ENCODE results near the gene GMDS. TPM values are rescaled to one million over a fixed set of nuclear protein-coding genes. Genes with fewer than 3 reads are reported as not detected.

Gene GMDS
- total RNA-seq, 1 experiment from 2014 or later = 31.1 TPM

DNA sequence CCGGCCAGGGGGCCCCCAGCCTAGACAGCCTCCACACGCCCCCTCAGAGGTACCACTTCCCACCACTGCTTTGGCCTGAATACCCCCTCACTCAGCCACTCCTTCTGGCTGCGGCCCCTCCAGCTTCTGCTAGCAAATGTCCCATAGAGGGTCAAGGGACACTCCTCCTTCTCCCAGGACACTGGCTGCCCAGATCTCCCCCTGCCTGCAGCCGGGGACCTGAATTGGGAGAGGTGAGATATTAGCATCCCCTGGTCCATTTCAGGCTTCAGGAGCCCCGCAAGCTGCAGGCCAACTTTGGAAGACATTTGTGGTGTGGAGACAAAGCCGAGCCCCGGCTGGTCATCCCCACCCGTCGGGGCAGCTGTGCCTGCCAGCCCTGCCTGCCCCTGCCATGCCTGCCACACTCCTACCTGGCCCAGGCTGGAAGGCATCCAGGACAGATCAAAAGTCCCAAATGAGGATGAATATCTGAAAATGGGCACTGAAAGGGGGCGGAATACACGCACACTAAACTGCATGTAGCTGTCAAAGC lies 668.2 kb downstream of the GMDS start:
- H3K9me3 Mint-ChIP-seq (ENCODE audit: unreplicated experiment) = no peaks in the 10 kb centered on the region

DNA sequence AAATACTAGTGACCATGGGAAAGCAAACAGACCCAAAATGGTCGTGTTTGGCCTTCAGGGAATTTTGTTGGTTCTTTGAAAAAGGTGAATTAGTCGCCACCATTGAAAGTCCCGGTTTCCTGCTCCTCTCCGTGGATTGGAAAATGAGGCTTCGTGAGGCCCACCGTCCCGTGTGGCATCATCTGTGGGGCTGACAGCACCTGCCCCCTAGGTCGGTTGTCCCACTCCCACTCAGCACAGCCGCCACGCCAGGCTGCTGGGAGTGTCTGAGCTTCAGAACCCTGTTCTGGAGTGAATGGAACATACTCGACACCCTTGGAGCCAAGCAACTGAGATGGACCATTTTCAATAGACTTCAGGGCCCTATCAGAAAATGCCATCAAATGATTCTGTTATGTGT lies 668.7 kb downstream of the GMDS start:
- Mint-ChIP-seq H3K4me1 (ENCODE audit: low read depth, unreplicated experiment) (no peaks in the 10 kb centered on the region), H3K4me3 (ENCODE audit: unreplicated experiment) (no peak overlapping the region), H3K36me3 (ENCODE audit: insufficient read depth, unreplicated experiment) (no peaks in the 10 kb centered on the region), H3K27ac (ENCODE audit: unreplicated experiment) (no peak overlapping the region), H3K27me3 (ENCODE audit: insufficient read depth, unreplicated experiment) (peaks cover 5% of the 10 kb centered on the region), H3K9me3 (ENCODE audit: unreplicated experiment) (peaks cover 3% of the 10 kb centered on the region)
- Histone ChIP-seq H3K4me3 (ENCODE audit: low read depth, low read length) (no peak overlapping the region), H3K27me3 (replicated peaks; ENCODE audit: control insufficient read depth, insufficient read depth, low read length) (no peaks in the 10 kb centered on the region), H3K36me3 (ENCODE audit: control insufficient read depth, insufficient read depth, low read length) (no peaks in the 10 kb centered on the region), H3K9me3 (no peaks in the 10 kb centered on the region), H3K4me1 (no peaks in the 10 kb centered on the region)
- intact Hi-C loops (cut with micrococcal nuclease; ENCODE audit: unreplicated experiment) = no loop called here
- BruUV-seq (replicated peaks) = no TSS peak
- CTCF ChIA-PET = interaction anchor here (1.0 kb wide), 1 partner anchor 53 kb away, joined by 3 read pairs; no protein-coding TSS in a partner anchor
- POLR2A ChIA-PET = no interaction called here
- TF ChIP-seq, protein P1, sequence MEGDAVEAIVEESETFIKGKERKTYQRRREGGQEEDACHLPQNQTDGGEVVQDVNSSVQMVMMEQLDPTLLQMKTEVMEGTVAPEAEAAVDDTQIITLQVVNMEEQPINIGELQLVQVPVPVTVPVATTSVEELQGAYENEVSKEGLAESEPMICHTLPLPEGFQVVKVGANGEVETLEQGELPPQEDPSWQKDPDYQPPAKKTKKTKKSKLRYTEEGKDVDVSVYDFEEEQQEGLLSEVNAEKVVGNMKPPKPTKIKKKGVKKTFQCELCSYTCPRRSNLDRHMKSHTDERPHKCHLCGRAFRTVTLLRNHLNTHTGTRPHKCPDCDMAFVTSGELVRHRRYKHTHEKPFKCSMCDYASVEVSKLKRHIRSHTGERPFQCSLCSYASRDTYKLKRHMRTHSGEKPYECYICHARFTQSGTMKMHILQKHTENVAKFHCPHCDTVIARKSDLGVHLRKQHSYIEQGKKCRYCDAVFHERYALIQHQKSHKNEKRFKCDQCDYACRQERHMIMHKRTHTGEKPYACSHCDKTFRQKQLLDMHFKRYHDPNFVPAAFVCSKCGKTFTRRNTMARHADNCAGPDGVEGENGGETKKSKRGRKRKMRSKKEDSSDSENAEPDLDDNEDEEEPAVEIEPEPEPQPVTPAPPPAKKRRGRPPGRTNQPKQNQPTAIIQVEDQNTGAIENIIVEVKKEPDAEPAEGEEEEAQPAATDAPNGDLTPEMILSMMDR (IDR thresholded peaks at IDR 0.05; ENCODE audit: insufficient read depth in 1 of 2, low read depth in 1 of 2, low read length in 1 of 2, severe bottlenecking in 1 of 2, unreplicated experiment in 1 of 2) = no peak
- DNase-seq = no peak

More for the DNA sequence above, 668.2 kb downstream of the GMDS start:
- no TSS peak for BruUV-seq (replicated peaks)
- no peak for DNase-seq
- H3K9me3 ChIP-seq = no peaks in the 10 kb centered on the region
- Mint-ChIP-seq H3K4me3 (ENCODE audit: unreplicated experiment) (no peak overlapping the region), H3K27me3 (ENCODE audit: insufficient read depth, unreplicated experiment) (peaks cover 5% of the 10 kb centered on the region), H3K36me3 (ENCODE audit: insufficient read depth, unreplicated experiment) (no peaks in the 10 kb centered on the region), H3K4me1 (ENCODE audit: low read depth, unreplicated experiment) (no peaks in the 10 kb centered on the region), H3K27ac (ENCODE audit: unreplicated experiment) (no peak overlapping the region)
- intact Hi-C loops (cut with micrococcal nuclease; ENCODE audit: unreplicated experiment) = no loop called here
- H3K4me3 ChIP-seq (ENCODE audit: low read depth, low read length) = no peak overlapping the region
- POLR2A ChIA-PET = no interaction called here
- no peaks in the 10 kb centered on the region for H3K27me3 ChIP-seq (replicated peaks; ENCODE audit: control insufficient read depth, insufficient read depth, low read length)
- TF ChIP-seq, protein P1 (IDR thresholded peaks at IDR 0.05; ENCODE audit: insufficient read depth in 1 of 2, low read depth in 1 of 2, low read length in 1 of 2, severe bottlenecking in 1 of 2, unreplicated experiment in 1 of 2) = no peak
- no peaks in the 10 kb centered on the region for H3K36me3 ChIP-seq (ENCODE audit: control insufficient read depth, insufficient read depth, low read length)
- CTCF ChIA-PET = interaction anchor here (1.0 kb wide), 1 partner anchor 53 kb away, joined by 3 read pairs; no protein-coding TSS in a partner anchor
- no peaks in the 10 kb centered on the region for H3K4me1 ChIP-seq

DNA sequence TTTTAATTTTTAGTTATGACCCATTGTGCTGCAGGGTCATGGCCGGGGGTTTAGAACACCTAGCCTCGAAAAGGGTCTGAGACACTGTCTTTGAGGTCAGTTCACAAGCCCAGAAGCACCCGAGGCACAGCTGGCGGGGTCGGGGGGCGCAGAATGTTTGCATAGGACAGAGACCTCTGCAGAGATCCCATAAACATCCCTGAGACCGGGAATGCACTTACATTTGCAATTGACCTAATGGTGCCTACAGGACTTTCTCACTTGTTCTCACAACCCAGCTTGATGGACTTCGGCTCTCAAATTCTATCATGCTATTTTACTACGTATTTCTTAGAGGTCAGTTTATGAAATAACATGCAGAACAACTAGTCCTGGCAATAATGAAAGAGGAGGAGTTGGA lies 669.2 kb downstream of the GMDS start:
- TF ChIP-seq, protein P1 (IDR thresholded peaks at IDR 0.05; ENCODE audit: insufficient read depth in 1 of 2, low read depth in 1 of 2, low read length in 1 of 2, severe bottlenecking in 1 of 2, unreplicated experiment in 1 of 2) = no peak
- Mint-ChIP-seq H3K9me3 (ENCODE audit: unreplicated experiment) (peaks cover 8% of the 10 kb centered on the region), H3K27me3 (ENCODE audit: insufficient read depth, unreplicated experiment) (peaks cover 3% of the 10 kb centered on the region), H3K4me3 (ENCODE audit: unreplicated experiment) (no peak overlapping the region), H3K36me3 (ENCODE audit: insufficient read depth, unreplicated experiment) (no peaks in the 10 kb centered on the region), H3K27ac (ENCODE audit: unreplicated experiment) (no peak overlapping the region), H3K4me1 (ENCODE audit: low read depth, unreplicated experiment) (no peaks in the 10 kb centered on the region)
- Histone ChIP-seq H3K4me3 (ENCODE audit: low read depth, low read length) (no peak overlapping the region), H3K27me3 (replicated peaks; ENCODE audit: control insufficient read depth, insufficient read depth, low read length) (no peaks in the 10 kb centered on the region), H3K4me1 (no peaks in the 10 kb centered on the region), H3K9me3 (no peaks in the 10 kb centered on the region), H3K36me3 (ENCODE audit: control insufficient read depth, insufficient read depth, low read length) (no peaks in the 10 kb centered on the region)
- DNase-seq = no peak
- no TSS peak for BruUV-seq (replicated peaks)
- POLR2A ChIA-PET = no interaction called here
- intact Hi-C loops (cut with micrococcal nuclease; ENCODE audit: unreplicated experiment) = no loop called here
- CTCF ChIA-PET = interaction anchor here (1.0 kb wide), 1 partner anchor 52 kb away, joined by 3 read pairs; no protein-coding TSS in a partner anchor

Measured in Caco-2 (cell line).